H1 (cell line): ENCODE results near the gene DECR2. TPM values are rescaled to one million over a fixed set of nuclear protein-coding genes. Genes with fewer than 3 reads are reported as not detected.

ENCODE experiments used
- CTCF ChIA-PET: fragments of 300-600 bp; sonication (Branson Sonifier 250); formaldehyde crosslinking; loops from one replicate; lab custom pipeline; 2021; ENCODE audit not compliant: partially characterized antibody; lab: Charles Lee
- POLR2A ChIA-PET: fragments of 300-600 bp; sonication (Branson Sonifier 250); formaldehyde crosslinking; loops from one replicate; lab custom pipeline; 2021; ENCODE audit warnings: inconsistent platforms; ENCODE audit not compliant: partially characterized antibody; lab: Charles Lee
- DNase-seq, 2 experiments: peaks; one replicate each; pipeline versions ENCODE4 v3.0.0 to v3.0.0-alpha.2; 2010 to 2022; ENCODE audit warnings: low spot score in 2 of 2, low read depth in 1 of 2, mixed read lengths in 1 of 2
- FAIRE-seq: peaks from 2 replicates; lab custom pipeline; 2011; peaks lifted over from hg19 to GRCh38; lab: Jason Lieb, UNC
- H2AFZ ChIP-seq: 2 replicates; pipeline ENCODE4 v1.8.1; 2012; ENCODE audit warnings: low read length, inconsistent platforms
- H2AK5ac ChIP-seq: 2 replicates; pipeline ENCODE4 v1.6.1; 2013; ENCODE audit warnings: low read depth, low read length
- H2BK120ac ChIP-seq: replicated peaks from 2 replicates; pipeline ENCODE3; 2013; ENCODE audit warnings: low read depth, low read length, inconsistent platforms
- H2BK12ac ChIP-seq: 2 replicates; pipeline ENCODE4 v1.6.1; 2013; ENCODE audit warnings: low read depth, low read length
- H2BK15ac ChIP-seq: 2 replicates; pipeline ENCODE4 v1.6.1; 2013; ENCODE audit warnings: low read length
- H2BK20ac ChIP-seq: 2 replicates; pipeline ENCODE4 v1.6.1; 2013; ENCODE audit warnings: low read length
- H2BK5ac ChIP-seq: 2 replicates; pipeline ENCODE4 v1.6.1; 2013; ENCODE audit warnings: low read depth, low read length
- H3K14ac ChIP-seq: 2 replicates; pipeline ENCODE4 v1.6.1; 2013; ENCODE audit warnings: inconsistent platforms; ENCODE audit not compliant: insufficient read length
- H3K18ac ChIP-seq: 2 replicates; pipeline ENCODE4 v1.6.1; 2013; ENCODE audit warnings: low read length; ENCODE audit errors: extremely low read depth
- H3K23ac ChIP-seq: 2 replicates; pipeline ENCODE4 v1.6.1; 2013; ENCODE audit warnings: inconsistent platforms; ENCODE audit not compliant: insufficient read length
- H3K23me2 ChIP-seq: 2 replicates; pipeline ENCODE4 v1.6.1; 2013; ENCODE audit warnings: low read depth, low read length
- H3K27ac ChIP-seq: 2 replicates; pipeline ENCODE4 v1.6.1; 2011; ENCODE audit warnings: low read depth, low read length, inconsistent platforms
- H3K27me3 ChIP-seq, 4 experiments: replicated peaks in 1 of 4; 1 replicate in 1 of 4; 2 replicates in 3 of 4; pipeline versions ENCODE4 v1.6.1 to v1.8.1; 2011 to 2013; ENCODE audit warnings: low read length in 3 of 4, mild to moderate bottlenecking in 3 of 4, inconsistent platforms in 2 of 4, mixed read lengths in 2 of 4, moderate library complexity in 1 of 4; ENCODE audit not compliant: control insufficient read depth in 3 of 4, insufficient read depth in 3 of 4; ENCODE audit errors: extremely low read depth in 1 of 4
- H3K36me3 ChIP-seq, 4 experiments: 2 replicates each; pipeline versions ENCODE4 v1.6.1 to v1.8.1; 2011 to 2013; ENCODE audit warnings: mild to moderate bottlenecking in 4 of 4, low read length in 3 of 4, moderate library complexity in 2 of 4, control low read depth in 1 of 4, inconsistent platforms in 1 of 4; ENCODE audit not compliant: insufficient read depth in 4 of 4, control insufficient read depth in 2 of 4
- H3K4ac ChIP-seq: replicated peaks from 2 replicates; pipeline ENCODE3; 2013; ENCODE audit warnings: low read length, low read depth, mixed read lengths, inconsistent platforms; ENCODE audit not compliant: insufficient read length
- H3K4me1 ChIP-seq, 4 experiments: replicated peaks in 1 of 4; 1 replicate in 1 of 4; 2 replicates in 3 of 4; pipeline versions ENCODE4 v1.6.1 to v1.8.1; 2011 to 2013; ENCODE audit warnings: low read length in 3 of 4, inconsistent platforms in 2 of 4, mixed read lengths in 1 of 4; ENCODE audit not compliant: insufficient read depth in 4 of 4, control insufficient read depth in 3 of 4
- H3K4me2 ChIP-seq, 2 experiments: 2 replicates each; pipeline versions ENCODE4 v1.6.1 to v1.8.1; 2011 to 2013; ENCODE audit warnings: low read depth in 2 of 2, low read length in 2 of 2, control low read depth in 1 of 2, inconsistent platforms in 1 of 2, mild to moderate bottlenecking in 1 of 2; ENCODE audit not compliant: insufficient read depth in 1 of 2
- H3K4me3 ChIP-seq, 4 experiments: fragments of 200-600, 300-600 bp in 1 of 4; sonication (generic), shearing (Covaris generic), sonication (Bioruptor Twin) in 1 of 4; 2 replicates each; pipeline versions ENCODE4 v1.5.1 to v1.8.1; 2011 to 2016; ENCODE audit warnings: low read length in 4 of 4, low read depth in 3 of 4, control low read depth in 2 of 4, inconsistent platforms in 2 of 4, mild to moderate bottlenecking in 2 of 4, mixed read lengths in 1 of 4, moderate library complexity in 1 of 4; ENCODE audit not compliant: insufficient read depth in 2 of 4; ENCODE audit errors: extremely low read depth in 1 of 4
- H3K56ac ChIP-seq: replicated peaks from 2 replicates; pipeline ENCODE3; 2013; ENCODE audit warnings: low read depth, mild to moderate bottlenecking, mixed read lengths, low read length, inconsistent platforms; ENCODE audit not compliant: insufficient read length
- H3K79me1 ChIP-seq: 2 replicates; pipeline ENCODE4 v1.6.1; 2013; ENCODE audit warnings: low read depth, low read length, control low read depth
- H3K79me2 ChIP-seq, 2 experiments: 2 replicates each; pipeline versions ENCODE4 v1.6.1 to v1.8.1; 2012 to 2013; ENCODE audit warnings: low read length in 2 of 2, mild to moderate bottlenecking in 2 of 2, inconsistent platforms in 1 of 2; ENCODE audit not compliant: insufficient read depth in 2 of 2, control insufficient read depth in 1 of 2
- H3K9ac ChIP-seq, 4 experiments: replicated peaks in 1 of 4; 1 replicate in 1 of 4; 2 replicates in 3 of 4; pipeline versions ENCODE4 v1.6.1 to v1.8.1; 2011 to 2013; ENCODE audit warnings: low read depth in 3 of 4, low read length in 3 of 4, control low read depth in 2 of 4, mild to moderate bottlenecking in 2 of 4, moderate library complexity in 2 of 4, inconsistent platforms in 1 of 4; ENCODE audit errors: extremely low read depth in 1 of 4
- H3K9me3 ChIP-seq, 2 experiments: 2 replicates each; pipeline versions ENCODE4 v1.6.1 to v1.8.1; 2012 to 2013; ENCODE audit warnings: mild to moderate bottlenecking in 2 of 2, moderate library complexity in 2 of 2, control low read depth in 1 of 2, inconsistent platforms in 1 of 2, low read depth in 1 of 2, low read length in 1 of 2, mixed read lengths in 1 of 2; ENCODE audit not compliant: insufficient read depth in 2 of 2
- H4K20me1 ChIP-seq, 2 experiments: replicated peaks in 1 of 2; 2 replicates each; pipeline versions ENCODE3 to v1.8.1; 2011 to 2013; ENCODE audit warnings: inconsistent platforms in 2 of 2, low read length in 2 of 2, mild to moderate bottlenecking in 1 of 2; ENCODE audit not compliant: insufficient read depth in 2 of 2, control insufficient read depth in 1 of 2
- H4K5ac ChIP-seq: 2 replicates; pipeline ENCODE4 v1.6.1; 2013; ENCODE audit warnings: low read length, low read depth, mixed read lengths, inconsistent platforms; ENCODE audit not compliant: insufficient read length
- H4K8ac ChIP-seq: 2 replicates; pipeline ENCODE4 v1.8.0; 2013; ENCODE audit warnings: mild to moderate bottlenecking, moderate library complexity, low read length, inconsistent platforms; ENCODE audit not compliant: insufficient read depth; ENCODE audit errors: extremely low read depth
- H4K91ac ChIP-seq: replicated peaks from 2 replicates; pipeline ENCODE3; 2013; ENCODE audit warnings: low read length, mixed read lengths, inconsistent platforms; ENCODE audit not compliant: insufficient read length
- CHD1 ChIP-seq: IDR thresholded peaks from 2 replicates; pipeline ENCODE4 v1.6.1; 2012; ENCODE audit warnings: low read depth, low read length, improper control_type of control experiment
- E2F6 ChIP-seq: IDR thresholded peaks from 2 replicates; pipeline ENCODE4 v1.6.1; 2012; ENCODE audit warnings: inconsistent platforms
- HDAC6 ChIP-seq: IDR thresholded peaks from one replicate; pipeline ENCODE4 v1.7.1; 2012; ENCODE audit warnings: low read depth, mild to moderate bottlenecking, inconsistent platforms, low read length, moderate library complexity
- JUN ChIP-seq: IDR thresholded peaks from 2 replicates; pipeline ENCODE4 v1.6.1; 2011; ENCODE audit warnings: low read depth, mild to moderate bottlenecking, improper control_type of control experiment, low read length
- POU5F1 ChIP-seq: IDR thresholded peaks from 2 replicates; pipeline ENCODE4 v1.6.1; 2011; ENCODE audit warnings: low read depth, mild to moderate bottlenecking, low read length, moderate library complexity
- RFX5 ChIP-seq: IDR thresholded peaks from 2 replicates; pipeline ENCODE4 v1.6.1; 2011; ENCODE audit warnings: low read depth, low read length, improper control_type of control experiment, borderline replicate concordance
- RXRA ChIP-seq: IDR thresholded peaks from 2 replicates; pipeline ENCODE4 v1.6.1; 2011; ENCODE audit warnings: low read depth, mild to moderate bottlenecking, low read length, moderate library complexity; ENCODE audit not compliant: insufficient read depth
- SP2 ChIP-seq: IDR thresholded peaks from 2 replicates; pipeline ENCODE4 v1.6.1; 2012; ENCODE audit warnings: mild to moderate bottlenecking, low read length, inconsistent platforms
- USF2 ChIP-seq: IDR thresholded peaks from 2 replicates; pipeline ENCODE4 v1.6.1; 2011; ENCODE audit warnings: low read length, improper control_type of control experiment
- YY1 ChIP-seq: IDR thresholded peaks from 2 replicates; pipeline ENCODE4 v1.6.1; 2011; ENCODE audit warnings: low read depth, mild to moderate bottlenecking, low read length
- WGBS, 2 experiments: shearing (Covaris generic) in 1 of 2; methylation state at CpG; one replicate each; pipeline versions ENCODE4 v1.1.6 to v1.1.7; 2013 to 2015; ENCODE audit warnings: low lambda C conversion rate in 2 of 2, mixed read lengths in 2 of 2, inconsistent platforms in 1 of 2, low coverage in 1 of 2, missing lambda C conversion rate in 1 of 2; ENCODE audit not compliant: insufficient replicate concordance in 2 of 2, insufficient coverage in 1 of 2, insufficient read length in 1 of 2; ENCODE audit errors: extremely low coverage in 1 of 2, missing lambda C conversion rate in 1 of 2; 5-methylcytosine and 5-hydroxymethylcytosine counted together
- polyA plus RNA-seq, 7 experiments: library from polyadenylated mRNA; depleted of rRNA in 3 of 7; stranded (reverse) in 5 of 7; unstranded in 2 of 7; fragments of >200 nt in 5 of 7; fragments of 200-250 nt in 2 of 7; gene quantifications; 1 replicate in 5 of 7; 2 replicates in 1 of 7; 4 replicates in 1 of 7; pipeline versions ENCODE4 v1.2.1 to v1.2.3, GENCODE V29; 2011 to 2013; ENCODE audit warnings: missing spikeins in 2 of 7, mixed read lengths in 2 of 7
- total RNA-seq: library from RNA; stranded (reverse); fragmentation: NEBNext Ultra II Directional; extraction: Animal tissue kit (Norgen Biotek cat#: 25700); gene quantifications from 2 replicates; pipeline ENCODE4 v1.2.1, GENCODE V29; 2021

DECR2 gene
- total and polyA plus RNA-seq, 2 of the 8 experiments (the other 6 are each of a cell fraction or from before 2014, with no cell fraction given), result 28.2 to 39.9 TPM

GRCh38 chr16:457732-458400 lies 56.2 kb downstream of the DECR2 start:
- no peak overlapping the region for H3K23ac ChIP-seq
- H4K8ac ChIP-seq, result no peak overlapping the region
- no peak overlapping the region for H3K27ac ChIP-seq
- no peak overlapping the region for H2BK15ac ChIP-seq
- no peaks in the 10 kb centered on the region for H3K79me1 ChIP-seq
- no peak overlapping the region for H2BK120ac ChIP-seq
- no peak overlapping the region for H3K18ac ChIP-seq
- H3K56ac ChIP-seq, result no peak overlapping the region
- no peak for FAIRE-seq
- WGBS, 2 experiments, result 84% methylated on average over 14 of the region's 14 CpGs; no CpG with 5 or more reads in 1 of the 2 experiments
- H4K20me1 ChIP-seq, result peaks cover 0 to 16% of the 10 kb centered on the region in 2 experiments
- ChIA-PET CTCF (interaction anchor here (0.9 to 1.8 kb wide), 7 partner anchors 14 to 65 kb away, joined by 3 to 4 read pairs (median 3); no protein-coding TSS in a partner anchor), POLR2A (interaction anchor here (0.9 to 1.8 kb wide), 3 partner anchors 16 to 30 kb away, joined by 3 to 4 read pairs (median 4); no protein-coding TSS in a partner anchor)
- H4K5ac ChIP-seq, result no peak overlapping the region
- no peak overlapping the region for H2BK12ac ChIP-seq
- peak overlapping the region; percentile 53; the same call in 1 of the 2 replicates for H2AK5ac ChIP-seq
- H3K4me2 ChIP-seq, result no peak overlapping the region
- no peak overlapping the region for H3K14ac ChIP-seq
- H2AFZ ChIP-seq, result no peak overlapping the region
- no peaks in the 10 kb centered on the region for H3K23me2 ChIP-seq
- DNase-seq, result no peak
- no peak overlapping the region for H3K4ac ChIP-seq
- no peak overlapping the region for H3K9ac ChIP-seq
- H2BK5ac ChIP-seq, result 0 out of 2 replicates have a peak overlapping the region, but pooled peaks have one; percentile 44
- H3K9me3 ChIP-seq, result no peaks in the 10 kb centered on the region
- no peak overlapping the region for H4K91ac ChIP-seq
- no peaks in the 10 kb centered on the region; a peak in 1 of 8 replicates for H3K36me3 ChIP-seq
- peaks cover 1 to 5% (median 4%) of the 10 kb centered on the region in 4 experiments; a peak in 5 of 7 replicates for H3K4me1 ChIP-seq
- no peak overlapping the region for H2BK20ac ChIP-seq
- H3K4me3 ChIP-seq, result no peak overlapping the region
- no peaks in the 10 kb centered on the region for H3K27me3 ChIP-seq
- peaks cover 0 to 4% of the 10 kb centered on the region in 2 experiments; a peak in 1 of 4 replicates for H3K79me2 ChIP-seq
- TF ChIP-seq CHD1 (no peak), USF2 (peak; percentile 28; the same call in 1 of the 2 replicates), RFX5 (no peak), RXRA (no peak), YY1 (no peak), E2F6 (peak; percentile 47; the same call in 1 of the 2 replicates), SP2 (no peak), JUN (no peak), HDAC6 (no peak), POU5F1 (no peak)
